Activated CD8-positive, alpha-beta T cell treated with anti-CD3 and anti-CD28 coated beads, Interleukin-2, amount 10 ng/mL, durations not matched to agents 7 days and 5 days (primary cell): Measurements from ENCODE around the gene ZNF836. TPM values are rescaled to one million over a fixed set of nuclear protein-coding genes. Genes with fewer than 3 reads are reported as not detected.
"Not testable (repeated sequence)": the region's sequence is repeated elsewhere in the genome, so short reads cannot be mapped to it uniquely, and the experiment has no call there.

Experiments
- ATAC-seq: fragments of 150-1000 bp; cut with Tn5 transposase; one replicate; pipeline ENCODE4 v1.10.0; 2021; ENCODE audit warnings: moderate library complexity
- CTCF ChIA-PET: fragments of 350-600 bp; sonication (Branson Sonifier 250); formaldehyde crosslinking; loops from one replicate; lab custom pipeline; 2021; ENCODE audit warnings: antibody characterized with exemption; lab: Charles Lee
- POLR2A ChIA-PET: fragments of 350-600 bp; sonication (Branson Sonifier 250); formaldehyde crosslinking; loops from one replicate; lab custom pipeline; 2021; ENCODE audit warnings: antibody characterized with exemption; lab: Charles Lee
- DNase-seq: peaks from one replicate; pipeline ENCODE4 v3.0.0-alpha.2; 2020
- H3K27ac Mint-ChIP-seq: one replicate; pipeline ENCODE4 v1.8.0; 2021; ENCODE audit warnings: mild to moderate bottlenecking, mixed read lengths
- H3K27me3 Mint-ChIP-seq: one replicate; pipeline ENCODE4 v1.8.0; 2021; ENCODE audit warnings: low read depth, mixed read lengths
- H3K36me3 Mint-ChIP-seq: one replicate; pipeline ENCODE4 v1.8.0; 2021; ENCODE audit warnings: low read depth, mixed read lengths
- H3K4me1 Mint-ChIP-seq: one replicate; pipeline ENCODE4 v1.8.0; 2021; ENCODE audit warnings: low read depth, mixed read lengths
- H3K4me3 Mint-ChIP-seq: one replicate; pipeline ENCODE4 v1.8.0; 2021; ENCODE audit warnings: mild to moderate bottlenecking, mixed read lengths
- H3K9me3 Mint-ChIP-seq: one replicate; pipeline ENCODE4 v1.8.0; 2022; ENCODE audit warnings: mixed read lengths; ENCODE audit not compliant: insufficient read depth
- total RNA-seq, 2 experiments: library from RNA; stranded (reverse); gene quantifications; one replicate each; pipeline ENCODE4 v1.2.3, GENCODE V29; 2021

ZNF836 gene
- total RNA-seq, result 10 to 100 TPM; 15.5 to 18.7 TPM

GRCh38 chr19:52171321-52172169, at the start of gene ZNF836:
ZNF836 (minus strand) TSS chr19:52171621; CDS start chr19:52168072, 3,549 bp downstream.
- peak; percentile 93 for ATAC-seq
- peaks cover 49% of the 10 kb centered on the region for H3K36me3 Mint-ChIP-seq
- CTCF ChIA-PET, result interaction anchor here (1.0 to 1.3 kb wide), 2 partner anchors 18 to 66 kb away, joined by 4 to 5 read pairs; no protein-coding TSS in a partner anchor
- peak within 1 kb of the TSS; percentile 97 for H3K27ac Mint-ChIP-seq
- POLR2A ChIA-PET, result interaction anchor here (0.9 to 3.5 kb wide), 3 partner anchors 18 to 123 kb away, joined by 5 to 25 read pairs (median 8); partner anchors contain the start of gene PPP2R1A
- H3K4me1 Mint-ChIP-seq, result peaks cover 24% of the 10 kb centered on the region
- no peaks in the 10 kb centered on the region for H3K27me3 Mint-ChIP-seq
- peaks cover 13% of the 10 kb centered on the region for H3K9me3 Mint-ChIP-seq
- peak within 1 kb of the TSS; percentile 88 for H3K4me3 Mint-ChIP-seq
- peak; percentile 95 for DNase-seq

GRCh38 chr19:52221031-52221430, 49.6 kb upstream of the ZNF836 start:
- H3K27ac Mint-ChIP-seq, result no peak overlapping the region
- DNase-seq (no peak), ATAC-seq (no peak)
- POLR2A ChIA-PET, result no interaction called here
- CTCF ChIA-PET, result no interaction called here
- no peak overlapping the region for H3K4me3 Mint-ChIP-seq
- H3K4me1 Mint-ChIP-seq, result no peaks in the 10 kb centered on the region
- H3K9me3 Mint-ChIP-seq, result no peaks in the 10 kb centered on the region
- peaks cover 82% of the 10 kb centered on the region for H3K36me3 Mint-ChIP-seq
- H3K27me3 Mint-ChIP-seq, result no peaks in the 10 kb centered on the region

- Mint-ChIP-seq H3K27ac (no peak overlapping the region), H3K4me1 (no peaks in the 10 kb centered on the region), H3K36me3 (peaks cover 74% of the 10 kb centered on the region), H3K27me3 (no peaks in the 10 kb centered on the region), H3K4me3 (no peak overlapping the region), H3K9me3 (no peaks in the 10 kb centered on the region)
- DNase-seq, result no peak
- ATAC-seq, result no peak
- POLR2A ChIA-PET, result interaction anchor here (1.0 kb wide), 1 partner anchor 11 kb away, joined by 4 read pairs; no protein-coding TSS in a partner anchor
- CTCF ChIA-PET, result no interaction called here
Observed at GRCh38 chr19:52219611-52220010, 48.2 kb upstream of the ZNF836 start.

- ATAC-seq (no peak), DNase-seq (no peak)
- H3K36me3 Mint-ChIP-seq, result peaks cover 72% of the 10 kb centered on the region
- POLR2A ChIA-PET, result no interaction called here
- no peaks in the 10 kb centered on the region for H3K4me1 Mint-ChIP-seq
- no peak overlapping the region for H3K27ac Mint-ChIP-seq
- CTCF ChIA-PET, result no interaction called here
- no peak overlapping the region for H3K4me3 Mint-ChIP-seq
- no peaks in the 10 kb centered on the region for H3K9me3 Mint-ChIP-seq
- no peaks in the 10 kb centered on the region for H3K27me3 Mint-ChIP-seq
Observed at GRCh38 chr19:52217576-52217975, 46.2 kb upstream of the ZNF836 start.

- peaks cover 72% of the 10 kb centered on the region for H3K36me3 Mint-ChIP-seq
- DNase-seq (no peak), ATAC-seq (no peak)
- no peak overlapping the region for H3K4me3 Mint-ChIP-seq
- no peaks in the 10 kb centered on the region for H3K4me1 Mint-ChIP-seq
- no peaks in the 10 kb centered on the region for H3K9me3 Mint-ChIP-seq
- no peaks in the 10 kb centered on the region for H3K27me3 Mint-ChIP-seq
- ChIA-PET POLR2A (no interaction called here), CTCF (interaction anchor here (1.6 kb wide), 1 partner anchor 21 kb away, joined by 4 read pairs; no protein-coding TSS in a partner anchor)
- peak overlapping the region; percentile 15 for H3K27ac Mint-ChIP-seq
Observed at GRCh38 chr19:52216401-52216800, 45.0 kb upstream of the ZNF836 start.

- no peaks in the 10 kb centered on the region for H3K27me3 Mint-ChIP-seq
- no peak overlapping the region for H3K4me3 Mint-ChIP-seq
- POLR2A ChIA-PET, result no interaction called here
- H3K9me3 Mint-ChIP-seq, result no peaks in the 10 kb centered on the region
- peaks cover 67% of the 10 kb centered on the region for H3K36me3 Mint-ChIP-seq
- no peak overlapping the region for H3K27ac Mint-ChIP-seq
- CTCF ChIA-PET, result interaction anchor here (1.3 kb wide), 1 partner anchor 9 kb away, joined by 3 read pairs; no protein-coding TSS in a partner anchor
- no peaks in the 10 kb centered on the region for H3K4me1 Mint-ChIP-seq
- ATAC-seq (no peak), DNase-seq (no peak)
Observed at GRCh38 chr19:52214241-52214640, 42.8 kb upstream of the ZNF836 start.

- CTCF ChIA-PET, result no interaction called here
- H3K4me3 Mint-ChIP-seq, result no peak overlapping the region
- DNase-seq, result no peak
- POLR2A ChIA-PET, result interaction anchor here (0.7 kb wide), 1 partner anchor 17 kb away, joined by 3 read pairs; no protein-coding TSS in a partner anchor
- no peak for ATAC-seq
- H3K27ac Mint-ChIP-seq, result no peak overlapping the region
- peaks cover 62% of the 10 kb centered on the region for H3K36me3 Mint-ChIP-seq
- H3K9me3 Mint-ChIP-seq, result no peaks in the 10 kb centered on the region
- H3K27me3 Mint-ChIP-seq, result no peaks in the 10 kb centered on the region
- no peaks in the 10 kb centered on the region for H3K4me1 Mint-ChIP-seq
Observed at GRCh38 chr19:52212572-52213255, 41.3 kb upstream of the ZNF836 start.

- POLR2A ChIA-PET, result no interaction called here
- H3K9me3 Mint-ChIP-seq, result no peaks in the 10 kb centered on the region
- no peak for DNase-seq
- no peak for ATAC-seq
- H3K27me3 Mint-ChIP-seq, result no peaks in the 10 kb centered on the region
- no peak overlapping the region for H3K4me3 Mint-ChIP-seq
- no peak overlapping the region for H3K27ac Mint-ChIP-seq
- H3K36me3 Mint-ChIP-seq, result peaks cover 60% of the 10 kb centered on the region
- CTCF ChIA-PET, result no interaction called here
- H3K4me1 Mint-ChIP-seq, result no peaks in the 10 kb centered on the region
Observed at GRCh38 chr19:52211926-52212571, 40.6 kb upstream of the ZNF836 start.

- Mint-ChIP-seq H3K4me3 (no peak overlapping the region), H3K4me1 (no peaks in the 10 kb centered on the region), H3K9me3 (no peaks in the 10 kb centered on the region), H3K27ac (no peak overlapping the region), H3K36me3 (peaks cover 62% of the 10 kb centered on the region), H3K27me3 (no peaks in the 10 kb centered on the region)
- ATAC-seq, result no peak
- CTCF ChIA-PET, result no interaction called here
- POLR2A ChIA-PET, result no interaction called here
- no peak for DNase-seq
Observed at GRCh38 chr19:52211203-52211602, 39.8 kb upstream of the ZNF836 start.

- H3K27me3 Mint-ChIP-seq, result no peaks in the 10 kb centered on the region
- H3K27ac Mint-ChIP-seq, result no peak overlapping the region
- no peaks in the 10 kb centered on the region for H3K9me3 Mint-ChIP-seq
- no peaks in the 10 kb centered on the region for H3K4me1 Mint-ChIP-seq
- no peak for DNase-seq
- no peak for ATAC-seq
- no peak overlapping the region for H3K4me3 Mint-ChIP-seq
- ChIA-PET CTCF (no interaction called here), POLR2A (no interaction called here)
- H3K36me3 Mint-ChIP-seq, result peaks cover 75% of the 10 kb centered on the region
Observed at GRCh38 chr19:52206481-52206880, 35.1 kb upstream of the ZNF836 start.

GRCh38 chr19:52200755-52201391, 29.5 kb upstream of the ZNF836 start:
- H3K27ac Mint-ChIP-seq, ATAC-seq, DNase-seq, H3K4me3 Mint-ChIP-seq, H3K9me3 Mint-ChIP-seq, POLR2A ChIA-PET, H3K4me1 Mint-ChIP-seq, H3K27me3 Mint-ChIP-seq: not testable (repeated sequence)
- H3K36me3 Mint-ChIP-seq, result peaks cover 70% of the 10 kb centered on the region
- CTCF ChIA-PET, result interaction anchor here (0.7 kb wide), 1 partner anchor 36 kb away, joined by 4 read pairs; no protein-coding TSS in a partner anchor
